ENCODE results near the gene DNAJB4. TPM values are rescaled to one million over a fixed set of nuclear protein-coding genes. Genes with fewer than 3 reads are reported as not detected.
"Not testable (repeated sequence)": the region's sequence is repeated elsewhere in the genome, so short reads cannot be mapped to it uniquely, and the experiment has no call there.

Gene DNAJB4
- total RNA-seq, 4 donors from 2014 or later = 44.5 to 57.2 (median 50.8) TPM

GRCh38 chr1:77978969-77979876 is 25.5 kb upstream of the DNAJB4 start, which contains the start of gene FUBP1:
FUBP1 (minus strand) TSS chr1:77979072; CDS start chr1:77979004, 68 bp downstream.
- Histone ChIP-seq H3K27me3 (no peaks in the 10 kb centered on the region), H3K9me3 (no peaks in the 10 kb centered on the region), H3K4me3 (replicated peaks in 1 of 3) (peak within 1 kb of the TSS; percentile 45 to 85 (median 63)), H3K4me1 (peaks cover 39 to 46% of the 10 kb centered on the region in 2 donors), H3K27ac (peak within 1 kb of the TSS; percentile 93 to 99 (median 99)), H3K36me3 (no peaks in the 10 kb centered on the region)
- TF ChIP-seq CTCF (IDR thresholded peaks at IDR 0.05) (peak; percentile 28 to 82 (median 70)), POLR2A (IDR thresholded peaks at IDR 0.05) (peak; percentile 49 to 91)
- 0% methylated on average over 35 to 55 of the region's 57 CpGs for WGBS, 2 donors
- intact Hi-C loops (cut with DNase I) = no loop called here
- DNase-seq = peak; percentile 93 to 96

- H3K4me3 ChIP-seq (replicated peaks in 1 of 3); H3K9me3 ChIP-seq; H3K36me3 ChIP-seq; intact Hi-C loops (cut with DNase I); H3K27me3 ChIP-seq: not testable (repeated sequence)
- peak; percentile 20 for DNase-seq
- peaks cover 10 to 18% of the 10 kb centered on the region in 2 donors for H3K4me1 ChIP-seq
- 54 to 61% methylated on average over 8 of the region's 8 CpGs for WGBS, 2 donors
- peak overlapping the region in 2 of 3 donors; percentile 31 to 46 for H3K27ac ChIP-seq
These were observed 21.3 kb upstream of the DNAJB4 start for GRCh38 chr1:77983352-77983996.

GRCh38 chr1:77983997-77984355 is 20.8 kb upstream of the DNAJB4 start:
- TF ChIP-seq POLR2A (IDR thresholded peaks at IDR 0.05) (no peak), CTCF (IDR thresholded peaks at IDR 0.05) (no peak)
- intact Hi-C loops (cut with DNase I) = no loop called here
- no peak overlapping the region for H3K4me3 ChIP-seq (replicated peaks in 1 of 3)
- no peak for DNase-seq
- no peaks in the 10 kb centered on the region for H3K36me3 ChIP-seq
- peaks cover 10 to 18% of the 10 kb centered on the region in 2 donors for H3K4me1 ChIP-seq
- H3K27me3 ChIP-seq = no peaks in the 10 kb centered on the region
- peak overlapping the region in 2 of 3 donors; percentile 31 to 46 for H3K27ac ChIP-seq
- H3K9me3 ChIP-seq = no peaks in the 10 kb centered on the region

GRCh38 chr1:77984629-77985028 is 20.1 kb upstream of the DNAJB4 start:
- H3K4me3 ChIP-seq (replicated peaks in 1 of 3) = no peak overlapping the region
- 95 to 96% methylated on average over 4 of the region's 4 CpGs for WGBS, 2 donors
- no peaks in the 10 kb centered on the region for H3K27me3 ChIP-seq
- TF ChIP-seq CTCF (IDR thresholded peaks at IDR 0.05) (no peak), POLR2A (IDR thresholded peaks at IDR 0.05) (no peak)
- DNase-seq = no peak
- H3K9me3 ChIP-seq = no peaks in the 10 kb centered on the region
- H3K4me1 ChIP-seq = peaks cover 10 to 18% of the 10 kb centered on the region in 2 donors
- peak overlapping the region in 1 of 3 donors; percentile 46 for H3K27ac ChIP-seq
- intact Hi-C loops (cut with DNase I) = no loop called here
- no peaks in the 10 kb centered on the region for H3K36me3 ChIP-seq

- no peak overlapping the region for H3K4me3 ChIP-seq (replicated peaks in 1 of 3)
- no peaks in the 10 kb centered on the region for H3K27me3 ChIP-seq
- no peak for DNase-seq
- H3K27ac ChIP-seq = no peak overlapping the region
- intact Hi-C loops (cut with DNase I) = no loop called here
- TF ChIP-seq CTCF (IDR thresholded peaks at IDR 0.05) = no peak
- no peak for TF ChIP-seq POLR2A (IDR thresholded peaks at IDR 0.05)
- no peaks in the 10 kb centered on the region for H3K36me3 ChIP-seq
- no peaks in the 10 kb centered on the region for H3K9me3 ChIP-seq
- peaks cover 7 to 8% of the 10 kb centered on the region in 2 donors for H3K4me1 ChIP-seq
These were observed 17.9 kb upstream of the DNAJB4 start for GRCh38 chr1:77986810-77987209.

Data from thyroid gland (tissue), 4 donors.